SU-DHL-6 (cell line): ENCODE measurements around the gene CR1L.

Experiments
- H2AFZ ChIP-seq: fragments of 200-600 bp; sonication (generic); 2 replicates; pipeline ENCODE4 v1.6.1; 2014; ENCODE audit warnings: low read depth, mild to moderate bottlenecking, moderate library complexity, mixed read lengths, antibody characterized with exemption, low read length; ENCODE audit not compliant: severe bottlenecking
- H3F3A ChIP-seq: fragments of 200-600 bp; shearing (Covaris generic); 2 replicates; pipeline ENCODE4 v1.6.0; 2016; ENCODE audit warnings: antibody characterized with exemption, mild to moderate bottlenecking; ENCODE audit not compliant: insufficient read depth
- H3K27ac ChIP-seq: fragments of 200-600 bp; sonication (generic); 2 replicates; pipeline ENCODE4 v1.5.1; 2016; ENCODE audit warnings: low read depth, mild to moderate bottlenecking, low read length, moderate library complexity, mixed read lengths
- H3K27me3 ChIP-seq: fragments of 200-600 bp; sonication (generic), shearing (Covaris generic); 2 replicates; pipeline ENCODE4 v1.6.0; 2014; ENCODE audit warnings: mild to moderate bottlenecking, low read length
- H3K36me3 ChIP-seq: fragments of 200-600 bp; sonication (generic); 2 replicates; pipeline ENCODE4 v1.6.1; 2014; ENCODE audit warnings: mild to moderate bottlenecking, low read length, mixed read lengths
- H3K4me2 ChIP-seq: fragments of 300-600, 200-600 bp; shearing (Covaris generic), sonication (generic); 2 replicates; pipeline ENCODE4 v1.6.0; 2014; ENCODE audit warnings: low read length, low read depth, mild to moderate bottlenecking; ENCODE audit not compliant: poor library complexity, severe bottlenecking
- H3K4me3 ChIP-seq: fragments of 200-600 bp; sonication (generic); 2 replicates; pipeline ENCODE4 v1.5.1; 2014; ENCODE audit warnings: antibody characterized with exemption, low read length, mild to moderate bottlenecking, mixed read lengths; ENCODE audit not compliant: insufficient read depth, poor library complexity, severe bottlenecking
- H3K79me2 ChIP-seq: fragments of 200-600 bp; sonication (generic); 2 replicates; pipeline ENCODE4 v1.6.1; 2014; ENCODE audit warnings: mild to moderate bottlenecking, low read length, moderate library complexity; ENCODE audit not compliant: insufficient read depth
- H3K9ac ChIP-seq: fragments of 200-600 bp; sonication (generic); 2 replicates; pipeline ENCODE4 v1.7.0; 2014; ENCODE audit warnings: mild to moderate bottlenecking, low read length
- H3K9me2 ChIP-seq: fragments of 200-600 bp; sonication (generic); replicated peaks from 2 replicates; pipeline ENCODE4 v1.6.1; 2014; ENCODE audit warnings: low read length; ENCODE audit not compliant: insufficient read depth
- H3K9me3 ChIP-seq: fragments of 200-600 bp; sonication (generic); 2 replicates; pipeline ENCODE4 v1.6.1; 2014; ENCODE audit warnings: low read length, mixed read lengths; ENCODE audit not compliant: insufficient read depth
- H4K20me1 ChIP-seq: fragments of 200-600 bp; sonication (generic); 2 replicates; pipeline ENCODE4 v1.6.1; 2014; ENCODE audit warnings: low read depth, mild to moderate bottlenecking, antibody characterized with exemption, low read length, moderate library complexity, mixed read lengths
- EZH2phosphoT487 ChIP-seq: fragments of 200-600 bp; sonication (generic), shearing (Covaris generic); conservative IDR thresholded peaks from 2 replicates; pipeline ENCODE4 v1.6.1; 2018; ENCODE audit warnings: mild to moderate bottlenecking, antibody characterized with exemption, low read length, moderate library complexity, mixed read lengths
- TF ChIP-seq, protein P1 (sequence below): fragments of 200-600 bp; sonication (generic); IDR thresholded peaks from one replicate; pipeline ENCODE4 v1.5.1; 2017; ENCODE audit warnings: antibody characterized with exemption, mild to moderate bottlenecking, low read length, moderate library complexity; ENCODE audit not compliant: insufficient read depth, poor library complexity, severe bottlenecking

The CR1L gene

GRCh38 chr1:207644852-207645634 lies at the start of gene CR1L:
Gene CR1L, plus strand, starts transcription at chr1:207645133. Its CDS starts 101 bp downstream, at chr1:207645234.
- no peaks in the 10 kb centered on the region for H3K79me2 ChIP-seq
- H3K27me3 ChIP-seq: no peaks in the 10 kb centered on the region
- H3K36me3 ChIP-seq: no peaks in the 10 kb centered on the region
- H3F3A ChIP-seq: no peaks in the 10 kb centered on the region
- H3K27ac ChIP-seq: no peak within 1 kb of the TSS
- H2AFZ ChIP-seq: no peak within 1 kb of the TSS
- H4K20me1 ChIP-seq: no peaks in the 10 kb centered on the region
- no peak within 1 kb of the TSS for H3K9ac ChIP-seq
- no peaks in the 10 kb centered on the region for H3K9me2 ChIP-seq
- no peak within 1 kb of the TSS for H3K4me2 ChIP-seq
- TF ChIP-seq, protein P1, sequence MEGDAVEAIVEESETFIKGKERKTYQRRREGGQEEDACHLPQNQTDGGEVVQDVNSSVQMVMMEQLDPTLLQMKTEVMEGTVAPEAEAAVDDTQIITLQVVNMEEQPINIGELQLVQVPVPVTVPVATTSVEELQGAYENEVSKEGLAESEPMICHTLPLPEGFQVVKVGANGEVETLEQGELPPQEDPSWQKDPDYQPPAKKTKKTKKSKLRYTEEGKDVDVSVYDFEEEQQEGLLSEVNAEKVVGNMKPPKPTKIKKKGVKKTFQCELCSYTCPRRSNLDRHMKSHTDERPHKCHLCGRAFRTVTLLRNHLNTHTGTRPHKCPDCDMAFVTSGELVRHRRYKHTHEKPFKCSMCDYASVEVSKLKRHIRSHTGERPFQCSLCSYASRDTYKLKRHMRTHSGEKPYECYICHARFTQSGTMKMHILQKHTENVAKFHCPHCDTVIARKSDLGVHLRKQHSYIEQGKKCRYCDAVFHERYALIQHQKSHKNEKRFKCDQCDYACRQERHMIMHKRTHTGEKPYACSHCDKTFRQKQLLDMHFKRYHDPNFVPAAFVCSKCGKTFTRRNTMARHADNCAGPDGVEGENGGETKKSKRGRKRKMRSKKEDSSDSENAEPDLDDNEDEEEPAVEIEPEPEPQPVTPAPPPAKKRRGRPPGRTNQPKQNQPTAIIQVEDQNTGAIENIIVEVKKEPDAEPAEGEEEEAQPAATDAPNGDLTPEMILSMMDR: no peak
- TF ChIP-seq EZH2phosphoT487: no peak
- no peaks in the 10 kb centered on the region for H3K9me3 ChIP-seq
- H3K4me3 ChIP-seq: no peak within 1 kb of the TSS

DNA sequence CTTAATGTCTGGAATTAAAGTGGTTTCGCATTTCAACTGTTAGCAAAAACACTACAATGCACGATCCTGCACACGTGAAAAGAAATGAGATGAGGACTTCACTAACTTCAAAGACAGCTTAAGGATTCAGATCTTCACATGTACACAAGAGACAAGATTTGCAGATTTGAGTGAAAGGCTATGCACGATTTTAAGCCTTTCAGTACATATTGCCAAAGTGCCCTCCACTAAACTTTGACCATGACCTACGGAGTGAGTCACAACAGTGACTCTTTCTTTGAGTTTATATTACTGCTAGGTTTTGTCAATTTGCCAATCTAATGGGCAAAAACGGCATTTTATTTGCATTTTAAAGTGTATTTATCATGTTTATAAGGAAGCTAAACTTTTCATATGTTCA lies 41.2 kb upstream of the CR1L start:
- H3K4me2 ChIP-seq: no peak overlapping the region
- H3K27ac ChIP-seq: no peak overlapping the region
- TF ChIP-seq, protein P1: no peak
- no peak for TF ChIP-seq EZH2phosphoT487
- no peaks in the 10 kb centered on the region for H3K9me2 ChIP-seq
- H3K9ac ChIP-seq: no peak overlapping the region
- H3K36me3 ChIP-seq: no peaks in the 10 kb centered on the region
- no peaks in the 10 kb centered on the region for H3K27me3 ChIP-seq
- H3K9me3 ChIP-seq: no peaks in the 10 kb centered on the region
- H2AFZ ChIP-seq: no peak overlapping the region
- no peaks in the 10 kb centered on the region for H3K79me2 ChIP-seq
- no peak overlapping the region for H3K4me3 ChIP-seq
- no peaks in the 10 kb centered on the region for H3F3A ChIP-seq
- H4K20me1 ChIP-seq: no peaks in the 10 kb centered on the region

- H2AFZ ChIP-seq: no peak overlapping the region
- H4K20me1 ChIP-seq: no peaks in the 10 kb centered on the region
- no peak for TF ChIP-seq EZH2phosphoT487
Measured at GRCh38 chr1:207605444-207606361, 39.2 kb upstream of the CR1L start.

More at GRCh38 chr1:207605444-207606361, 39.2 kb upstream of the CR1L start:
- Histone ChIP-seq H3K9me3 (no peaks in the 10 kb centered on the region), H3K79me2 (no peaks in the 10 kb centered on the region), H3K27ac (no peak overlapping the region), H3K4me3 (no peak overlapping the region), H3K4me2 (no peak overlapping the region), H3K9me2 (no peaks in the 10 kb centered on the region), H3F3A (no peaks in the 10 kb centered on the region), H3K9ac (no peak overlapping the region), H3K36me3 (no peaks in the 10 kb centered on the region), H3K27me3 (no peaks in the 10 kb centered on the region)
